HL-60 (cell line): ENCODE measurements around the gene PIK3C3.

ENCODE experiments used
- DNase-seq, 2 experiments: peaks; one replicate each; pipeline ENCODE4 v3.0.0-alpha.2; 2010 to 2020; ENCODE audit warnings: low read depth in 1 of 2, low spot score in 1 of 2
- H3K27ac ChIP-seq: fragments of 250-450 bp; sonication (Bioruptor Pico); replicated peaks from 2 replicates; pipeline ENCODE4 v1.5.1; 2020; ENCODE audit warnings: mild to moderate bottlenecking, moderate library complexity
- H3K27me3 ChIP-seq: fragments of 250-450 bp; sonication (Bioruptor Pico); 2 replicates; pipeline ENCODE4 v1.5.1; 2021; ENCODE audit warnings: mild to moderate bottlenecking, moderate library complexity; ENCODE audit not compliant: insufficient read depth, poor library complexity, severe bottlenecking
- H3K4me3 ChIP-seq: replicated peaks from 2 replicates; pipeline ENCODE4 v1.5.1; 2011; ENCODE audit warnings: mild to moderate bottlenecking, control low read depth, low read length; ENCODE audit not compliant: insufficient read depth
- GABPA ChIP-seq: IDR thresholded peaks from 2 replicates; pipeline ENCODE4 v1.6.1; 2012; ENCODE audit warnings: low read depth
- POLR2AphosphoS5 ChIP-seq: IDR thresholded peaks from 2 replicates; pipeline ENCODE4 v1.6.1; 2012; ENCODE audit warnings: low read depth
- SPI1 ChIP-seq: IDR thresholded peaks from 2 replicates; pipeline ENCODE4 v1.6.1; 2012; ENCODE audit warnings: low read depth, mild to moderate bottlenecking, borderline replicate concordance
- TF ChIP-seq, protein P1 (sequence below): IDR thresholded peaks from one replicate; pipeline ENCODE4 v1.5.1; 2011; ENCODE audit warnings: low read length, control low read depth, inconsistent platforms; ENCODE audit not compliant: insufficient read depth
- TF ChIP-seq, protein P2 (sequence below): IDR thresholded peaks from 2 replicates; pipeline ENCODE4 v1.6.1; 2012; ENCODE audit warnings: low read depth; ENCODE audit not compliant: insufficient replicate concordance

The PIK3C3 gene

DNA sequence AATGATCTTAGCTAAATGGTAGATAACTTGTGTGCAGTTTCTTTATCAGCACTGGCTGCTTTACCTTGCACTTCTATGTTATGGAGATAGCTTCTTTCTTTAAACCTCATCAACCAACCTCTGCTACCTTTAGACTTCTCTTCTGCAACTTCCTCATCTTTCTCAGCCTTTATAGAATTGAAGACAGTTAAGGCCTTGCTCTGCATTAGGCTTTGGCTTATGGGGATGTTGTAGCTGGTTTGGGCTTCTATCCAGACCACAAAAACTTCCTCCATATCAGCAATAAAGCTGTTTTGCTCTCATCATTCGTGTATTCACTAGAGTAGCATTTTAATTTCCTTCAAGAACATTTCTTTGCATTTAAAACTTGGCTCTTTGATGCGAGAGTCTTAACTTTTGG, 123.7 kb downstream of the PIK3C3 start:
- DNase-seq = peak; percentile 14 to 72
- peak; percentile 72; the same call in 1 of the 2 replicates for TF ChIP-seq SPI1
- no peak; the same call in 1 of the 2 replicates for TF ChIP-seq POLR2AphosphoS5
- no peak for TF ChIP-seq GABPA
- TF ChIP-seq, protein P1, sequence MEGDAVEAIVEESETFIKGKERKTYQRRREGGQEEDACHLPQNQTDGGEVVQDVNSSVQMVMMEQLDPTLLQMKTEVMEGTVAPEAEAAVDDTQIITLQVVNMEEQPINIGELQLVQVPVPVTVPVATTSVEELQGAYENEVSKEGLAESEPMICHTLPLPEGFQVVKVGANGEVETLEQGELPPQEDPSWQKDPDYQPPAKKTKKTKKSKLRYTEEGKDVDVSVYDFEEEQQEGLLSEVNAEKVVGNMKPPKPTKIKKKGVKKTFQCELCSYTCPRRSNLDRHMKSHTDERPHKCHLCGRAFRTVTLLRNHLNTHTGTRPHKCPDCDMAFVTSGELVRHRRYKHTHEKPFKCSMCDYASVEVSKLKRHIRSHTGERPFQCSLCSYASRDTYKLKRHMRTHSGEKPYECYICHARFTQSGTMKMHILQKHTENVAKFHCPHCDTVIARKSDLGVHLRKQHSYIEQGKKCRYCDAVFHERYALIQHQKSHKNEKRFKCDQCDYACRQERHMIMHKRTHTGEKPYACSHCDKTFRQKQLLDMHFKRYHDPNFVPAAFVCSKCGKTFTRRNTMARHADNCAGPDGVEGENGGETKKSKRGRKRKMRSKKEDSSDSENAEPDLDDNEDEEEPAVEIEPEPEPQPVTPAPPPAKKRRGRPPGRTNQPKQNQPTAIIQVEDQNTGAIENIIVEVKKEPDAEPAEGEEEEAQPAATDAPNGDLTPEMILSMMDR = no peak
- TF ChIP-seq, protein P2, sequence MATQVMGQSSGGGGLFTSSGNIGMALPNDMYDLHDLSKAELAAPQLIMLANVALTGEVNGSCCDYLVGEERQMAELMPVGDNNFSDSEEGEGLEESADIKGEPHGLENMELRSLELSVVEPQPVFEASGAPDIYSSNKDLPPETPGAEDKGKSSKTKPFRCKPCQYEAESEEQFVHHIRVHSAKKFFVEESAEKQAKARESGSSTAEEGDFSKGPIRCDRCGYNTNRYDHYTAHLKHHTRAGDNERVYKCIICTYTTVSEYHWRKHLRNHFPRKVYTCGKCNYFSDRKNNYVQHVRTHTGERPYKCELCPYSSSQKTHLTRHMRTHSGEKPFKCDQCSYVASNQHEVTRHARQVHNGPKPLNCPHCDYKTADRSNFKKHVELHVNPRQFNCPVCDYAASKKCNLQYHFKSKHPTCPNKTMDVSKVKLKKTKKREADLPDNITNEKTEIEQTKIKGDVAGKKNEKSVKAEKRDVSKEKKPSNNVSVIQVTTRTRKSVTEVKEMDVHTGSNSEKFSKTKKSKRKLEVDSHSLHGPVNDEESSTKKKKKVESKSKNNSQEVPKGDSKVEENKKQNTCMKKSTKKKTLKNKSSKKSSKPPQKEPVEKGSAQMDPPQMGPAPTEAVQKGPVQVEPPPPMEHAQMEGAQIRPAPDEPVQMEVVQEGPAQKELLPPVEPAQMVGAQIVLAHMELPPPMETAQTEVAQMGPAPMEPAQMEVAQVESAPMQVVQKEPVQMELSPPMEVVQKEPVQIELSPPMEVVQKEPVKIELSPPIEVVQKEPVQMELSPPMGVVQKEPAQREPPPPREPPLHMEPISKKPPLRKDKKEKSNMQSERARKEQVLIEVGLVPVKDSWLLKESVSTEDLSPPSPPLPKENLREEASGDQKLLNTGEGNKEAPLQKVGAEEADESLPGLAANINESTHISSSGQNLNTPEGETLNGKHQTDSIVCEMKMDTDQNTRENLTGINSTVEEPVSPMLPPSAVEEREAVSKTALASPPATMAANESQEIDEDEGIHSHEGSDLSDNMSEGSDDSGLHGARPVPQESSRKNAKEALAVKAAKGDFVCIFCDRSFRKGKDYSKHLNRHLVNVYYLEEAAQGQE = no peak
- no peak overlapping the region for H3K4me3 ChIP-seq
- H3K27me3 ChIP-seq = no peaks in the 10 kb centered on the region
- peak overlapping the region; percentile 33 for H3K27ac ChIP-seq

DNA sequence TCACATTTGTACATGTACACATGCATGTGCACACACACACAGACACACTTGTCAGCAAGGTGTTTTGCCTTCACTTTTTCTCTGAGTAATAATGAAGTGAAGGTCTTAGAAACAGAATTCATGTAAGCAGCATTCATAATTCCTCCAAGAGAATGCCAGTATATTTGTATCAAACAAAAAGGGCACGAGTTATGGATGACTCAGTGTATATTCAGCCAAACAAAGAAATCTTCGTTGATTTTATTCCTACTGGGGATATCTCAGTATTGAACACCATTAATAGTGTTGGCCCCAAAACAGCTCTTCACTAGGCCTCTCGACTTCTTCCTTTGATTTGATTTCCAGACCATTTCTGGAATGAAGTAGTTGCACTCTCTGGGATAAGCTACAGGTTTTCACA, 125.3 kb downstream of the PIK3C3 start:
- TF ChIP-seq, protein P1 = no peak
- TF ChIP-seq, protein P2 = no peak
- no peak for TF ChIP-seq GABPA
- TF ChIP-seq SPI1 = no peak
- no peak for TF ChIP-seq POLR2AphosphoS5
- H3K27ac ChIP-seq = no peak overlapping the region
- no peak overlapping the region for H3K4me3 ChIP-seq
- no peak for DNase-seq
- no peaks in the 10 kb centered on the region for H3K27me3 ChIP-seq

DNA sequence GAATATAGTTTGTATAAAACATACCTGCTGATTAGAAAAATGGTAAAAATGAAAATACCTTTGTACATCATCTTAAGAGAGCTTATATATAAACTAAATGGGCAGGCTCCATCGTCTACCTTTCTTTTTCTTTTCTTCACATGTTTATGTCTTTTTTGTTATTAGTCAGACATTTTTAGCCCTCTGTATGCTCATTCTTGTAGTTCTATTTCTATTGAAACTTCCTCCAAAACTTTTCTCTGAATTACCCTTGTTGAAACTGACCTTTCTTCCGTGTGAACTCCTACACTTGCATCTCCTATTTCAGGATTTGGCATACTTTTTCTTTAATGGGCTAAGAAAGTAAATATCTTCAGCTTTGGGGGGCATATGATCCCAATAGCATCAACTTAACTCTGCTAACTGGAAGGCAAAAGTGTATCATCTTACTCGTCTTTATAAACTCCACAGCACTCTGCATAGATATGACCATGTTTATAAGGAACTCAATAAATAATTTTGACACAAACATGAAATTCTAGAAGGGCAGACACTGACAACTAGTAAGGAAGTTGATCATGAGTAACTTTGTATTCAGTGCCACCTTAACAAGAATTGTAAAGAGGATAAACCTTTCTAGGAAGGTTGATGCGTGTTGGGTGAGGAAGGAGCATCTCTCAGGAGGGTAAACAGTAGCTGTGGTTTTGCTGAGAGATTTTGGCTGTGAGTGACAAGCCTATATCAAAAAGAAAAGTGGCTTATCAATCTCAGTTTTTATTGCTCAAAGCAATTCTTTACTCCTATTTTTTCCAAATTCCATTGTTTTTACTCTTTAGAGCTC, 127.6 kb downstream of the PIK3C3 start:
- Histone ChIP-seq H3K27ac (no peak overlapping the region), H3K27me3 (no peaks in the 10 kb centered on the region), H3K4me3 (no peak overlapping the region)
- no peak for DNase-seq
- TF ChIP-seq POLR2AphosphoS5 (no peak), GABPA (no peak), SPI1 (no peak)
- TF ChIP-seq, protein P2 = no peak
- TF ChIP-seq, protein P1 = no peak
